ENCODE data around the gene C1QL4. TPM values are rescaled to one million over a fixed set of nuclear protein-coding genes. Genes with fewer than 3 reads are reported as not detected.
A peak's percentile ranks its signal among the peaks of the same experiment; 100 is the strongest.

C1QL4 gene
- total and polyA plus RNA-seq, 2 donors (not counting 1 experiment from before 2014, with no cell fraction given), result not detected

GRCh38 chr12:49348781-49349180 lies 11.8 kb upstream of the C1QL4 start:
- Histone ChIP-seq H4K20me1 (ENCODE audit: control insufficient read depth, insufficient read depth, low read length, poor library complexity, severe bottlenecking) (peaks cover 18% of the 10 kb centered on the region), H3K27me3 (replicated peaks in 1 of 4; ENCODE audit: control extremely low read depth in 1 of 4, control insufficient read depth in 3 of 4, insufficient read depth in 4 of 4, low read length in 3 of 4) (peaks cover 0 to 79% (median 60%) of the 10 kb centered on the region in 4 experiments), H3K4me3 (ENCODE audit: control extremely low read depth in 1 of 5, extremely low read depth in 1 of 5, insufficient read depth in 1 of 5, low read depth in 2 of 5, low read length in 4 of 5) (no peak overlapping the region), H3K27ac (ENCODE audit: low read length in 2 of 2) (no peak overlapping the region), H3K79me2 (ENCODE audit: control insufficient read depth, insufficient read depth, low read length) (no peaks in the 10 kb centered on the region), H2AFZ (ENCODE audit: insufficient read depth, low read depth, low read length, poor library complexity, severe bottlenecking) (no peak overlapping the region), H3K4me1 (ENCODE audit: control insufficient read depth in 2 of 2, insufficient read depth in 2 of 2, low read length in 2 of 2) (peaks cover 44 to 48% of the 10 kb centered on the region in 2 donors), H3K4me2 (replicated peaks; ENCODE audit: low read depth, low read length, poor library complexity, severe bottlenecking) (no peak overlapping the region), H3K36me3 (replicated peaks in 1 of 2; ENCODE audit: control extremely low read depth in 1 of 2, control insufficient read depth in 1 of 2, extremely low read depth in 1 of 2, insufficient read depth in 2 of 2, low read length in 1 of 2) (no peaks in the 10 kb centered on the region), H3K9ac (ENCODE audit: low read length) (no peak overlapping the region), H3K9me3 (ENCODE audit: control extremely low read depth in 1 of 3, control insufficient read depth in 2 of 3, insufficient read depth in 1 of 3, low read length in 2 of 3) (peaks cover 0 to 25% (median 0%) of the 10 kb centered on the region in 3 donors)
- H3K9me3 Mint-ChIP-seq (ENCODE audit: insufficient read depth), result no peaks in the 10 kb centered on the region
- TF ChIP-seq EZH2 (IDR thresholded peaks at IDR 0.05; ENCODE audit: borderline replicate concordance, insufficient read depth, low read depth, low read length, poor library complexity, severe bottlenecking) (no peak), CTCF (IDR thresholded peaks at IDR 0.05) (no peak)
- DNase-seq, result no peak
- WGBS (ENCODE audit: insufficient coverage), result 96% methylated on average over 5 of the region's 5 CpGs
- CTCF ChIA-PET, result interaction anchor here (1.3 to 22.4 kb wide), 8 partner anchors 9 to 166 kb away, joined by 3 to 729 read pairs (median 54); partner anchors contain the start of genes C1QL4, PRPH and TROAP
- intact Hi-C loops (cut with micrococcal nuclease), result loop anchor here (10.0 kb wide), 2 partner anchors 254 to 496 kb away; partner anchors contain the start of genes BCDIN3D and DHH
- no peak for ATAC-seq (ENCODE audit: low read depth)
- peak overlapping the region; percentile 32 for H3K4me3 Mint-ChIP-seq
- H3K27me3 Mint-ChIP-seq, result peaks cover 55% of the 10 kb centered on the region
- POLR2A ChIA-PET, result no interaction called here
- H3K27ac Mint-ChIP-seq, result no peak overlapping the region
- peaks cover 40% of the 10 kb centered on the region for H3K4me1 Mint-ChIP-seq
